Peyer's patch (tissue), 4 donors: Measurements from ENCODE around the gene GPR183. TPM values are rescaled to one million over a fixed set of nuclear protein-coding genes. Genes with fewer than 3 reads are reported as not detected.

Source experiments
- DNase-seq, 3 donors: peaks; one replicate each; pipeline ENCODE4 v3.0.0-alpha.2; 2017 to 2019
- H3K27ac ChIP-seq, 4 donors: fragments of 200-600 bp; sonication (generic); one replicate each; pipeline ENCODE4 v1.5.1; 2016 to 2019
- H3K27me3 ChIP-seq, 2 donors: fragments of 200-600 bp; sonication (generic); one replicate each; pipeline ENCODE4 v1.5.1; 2019
- H3K36me3 ChIP-seq, 3 donors: fragments of 200-600 bp; sonication (generic); one replicate each; pipeline ENCODE4 v1.5.1; 2016 to 2019
- H3K4me1 ChIP-seq, 4 donors: fragments of 200-600 bp; sonication (generic); one replicate each; pipeline ENCODE4 v1.5.1; 2016 to 2019
- H3K4me3 ChIP-seq, 4 donors: fragments of 200-600 bp; sonication (generic); 1 replicate in 3 of 4; 2 replicates in 1 of 4; pipeline ENCODE4 v1.5.1; 2016 to 2019; ENCODE audit warnings: mild to moderate bottlenecking in 1 of 4
- H3K9me3 ChIP-seq, 4 donors: fragments of 200-600 bp; sonication (generic); one replicate each; pipeline ENCODE4 v1.5.1; 2016 to 2019; ENCODE audit warnings: mild to moderate bottlenecking in 1 of 4
- POLR2A ChIP-seq, 2 donors: fragments of 450-650 bp; IDR thresholded peaks; one replicate each; pipeline ENCODE4 v1.5.1; 2017; ENCODE audit warnings: antibody characterized with exemption in 2 of 2, mild to moderate bottlenecking in 2 of 2, moderate library complexity in 2 of 2
- total RNA-seq, 4 donors: library from RNA; depleted of rRNA; stranded (reverse); fragments of >200 nt; gene quantifications; one replicate each; pipeline ENCODE4 v1.1.0, GENCODE V29; 2016
- TF ChIP-seq, protein P1 (sequence below), 6 experiments: fragments of 450-650 bp in 4 of 6; fragments of 200-600 bp in 2 of 6; sonication (generic) in 1 of 6; IDR thresholded peaks; one replicate each; pipeline ENCODE4 v1.5.1; 2017 to 2019; ENCODE audit warnings: antibody characterized with exemption in 6 of 6, mild to moderate bottlenecking in 3 of 6, moderate library complexity in 1 of 6

Gene GPR183
- total RNA-seq, 4 donors from 2014 or later, result 1.1 to 24.8 (median 3.9) TPM

GRCh38 chr13:99297331-99297730 is 9.9 kb downstream of the GPR183 start:
- H3K27ac ChIP-seq, result peak overlapping the region in 1 of 4 donors; percentile 85
- H3K4me1 ChIP-seq, result peaks cover 0 to 30% (median 11%) of the 10 kb centered on the region in 4 donors
- no peak for DNase-seq

DNA sequence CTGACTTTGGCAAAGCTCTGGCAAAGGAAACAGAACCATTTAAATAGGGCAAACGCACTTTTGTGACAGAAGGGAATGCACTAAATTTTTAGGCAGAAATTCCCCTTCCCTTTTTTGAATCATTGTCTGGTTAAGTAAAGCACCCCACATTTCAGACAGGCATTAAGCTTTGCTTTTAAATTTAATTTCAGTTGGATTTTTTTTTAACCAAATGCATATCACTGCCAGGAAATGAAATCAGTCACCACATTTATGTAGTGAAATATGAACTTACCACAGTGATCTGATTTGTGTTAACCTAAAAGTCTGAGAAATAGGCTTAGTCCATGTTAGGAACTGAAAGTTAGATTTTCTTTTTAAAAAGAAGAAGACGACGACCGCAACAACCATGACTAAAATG is 10.8 kb downstream of the GPR183 start:
- Histone ChIP-seq H3K4me3 (no peak overlapping the region), H3K27ac (peak overlapping the region in 1 of 4 donors; percentile 85), H3K27me3 (no peaks in the 10 kb centered on the region), H3K4me1 (peaks cover 0 to 30% (median 11%) of the 10 kb centered on the region in 4 donors), H3K36me3 (no peaks in the 10 kb centered on the region), H3K9me3 (no peaks in the 10 kb centered on the region)
- TF ChIP-seq POLR2A (IDR thresholded peaks at IDR 0.05), result no peak
- TF ChIP-seq, protein P1, sequence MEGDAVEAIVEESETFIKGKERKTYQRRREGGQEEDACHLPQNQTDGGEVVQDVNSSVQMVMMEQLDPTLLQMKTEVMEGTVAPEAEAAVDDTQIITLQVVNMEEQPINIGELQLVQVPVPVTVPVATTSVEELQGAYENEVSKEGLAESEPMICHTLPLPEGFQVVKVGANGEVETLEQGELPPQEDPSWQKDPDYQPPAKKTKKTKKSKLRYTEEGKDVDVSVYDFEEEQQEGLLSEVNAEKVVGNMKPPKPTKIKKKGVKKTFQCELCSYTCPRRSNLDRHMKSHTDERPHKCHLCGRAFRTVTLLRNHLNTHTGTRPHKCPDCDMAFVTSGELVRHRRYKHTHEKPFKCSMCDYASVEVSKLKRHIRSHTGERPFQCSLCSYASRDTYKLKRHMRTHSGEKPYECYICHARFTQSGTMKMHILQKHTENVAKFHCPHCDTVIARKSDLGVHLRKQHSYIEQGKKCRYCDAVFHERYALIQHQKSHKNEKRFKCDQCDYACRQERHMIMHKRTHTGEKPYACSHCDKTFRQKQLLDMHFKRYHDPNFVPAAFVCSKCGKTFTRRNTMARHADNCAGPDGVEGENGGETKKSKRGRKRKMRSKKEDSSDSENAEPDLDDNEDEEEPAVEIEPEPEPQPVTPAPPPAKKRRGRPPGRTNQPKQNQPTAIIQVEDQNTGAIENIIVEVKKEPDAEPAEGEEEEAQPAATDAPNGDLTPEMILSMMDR (IDR thresholded peaks at IDR 0.05), result no peak
- no peak for DNase-seq

More at GRCh38 chr13:99297331-99297730, 9.9 kb downstream of the GPR183 start:
- H3K27me3 ChIP-seq, result no peaks in the 10 kb centered on the region
- no peak for TF ChIP-seq POLR2A (IDR thresholded peaks at IDR 0.05)
- TF ChIP-seq, protein P1 (IDR thresholded peaks at IDR 0.05), result no peak
- no peaks in the 10 kb centered on the region for H3K9me3 ChIP-seq
- no peaks in the 10 kb centered on the region for H3K36me3 ChIP-seq
- no peak overlapping the region for H3K4me3 ChIP-seq

DNA sequence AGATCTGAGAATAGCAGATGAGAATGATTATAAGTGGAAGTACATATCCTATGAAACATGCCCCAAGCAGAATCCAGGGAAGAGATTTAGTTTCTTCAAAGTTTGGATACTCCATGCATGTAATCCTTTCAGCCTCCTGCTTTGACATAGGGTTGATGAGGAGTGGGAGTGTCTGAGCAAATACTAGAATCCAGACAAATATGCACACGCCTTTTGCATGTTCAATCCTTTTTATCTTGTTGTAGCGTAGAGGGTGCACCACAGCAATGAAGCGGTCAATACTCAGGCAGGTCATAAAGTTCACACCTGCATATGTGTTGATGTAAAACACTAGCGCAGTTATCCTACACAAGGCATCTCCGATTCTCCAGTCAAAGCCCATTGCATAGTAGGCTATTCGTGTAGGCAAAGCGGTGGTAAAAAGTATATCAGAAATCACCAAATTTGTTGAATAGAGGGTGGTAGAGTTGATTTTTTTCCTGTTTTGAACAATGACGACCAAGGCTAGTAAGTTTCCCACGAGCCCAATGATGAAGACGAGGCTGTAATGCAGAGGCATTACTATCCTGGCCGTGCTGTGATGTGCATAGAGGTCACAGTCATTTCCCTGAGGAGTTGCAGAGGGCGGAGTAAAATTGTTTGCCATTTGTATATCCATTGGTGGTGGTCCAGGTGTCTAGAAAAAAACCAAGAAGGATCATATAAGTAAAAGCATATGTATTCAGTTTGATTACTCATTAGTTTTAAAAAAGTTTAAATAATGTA is 11.5 kb downstream of the GPR183 start:
- TF ChIP-seq POLR2A (IDR thresholded peaks at IDR 0.05), result no peak
- TF ChIP-seq, protein P1 (IDR thresholded peaks at IDR 0.05), result no peak
- H3K4me3 ChIP-seq, result no peak overlapping the region
- peak overlapping the region in 2 of 4 donors; percentile 2 to 85 for H3K27ac ChIP-seq
- no peak for DNase-seq
- H3K36me3 ChIP-seq, result no peaks in the 10 kb centered on the region
- H3K4me1 ChIP-seq, result peaks cover 0 to 30% (median 11%) of the 10 kb centered on the region in 4 donors
- no peaks in the 10 kb centered on the region for H3K27me3 ChIP-seq
- no peaks in the 10 kb centered on the region for H3K9me3 ChIP-seq

- Histone ChIP-seq H3K36me3 (no peaks in the 10 kb centered on the region), H3K27ac (peak overlapping the region in 2 of 4 donors; percentile 2 to 85), H3K4me1 (peaks cover 0 to 27% (median 11%) of the 10 kb centered on the region in 4 donors), H3K4me3 (no peak overlapping the region), H3K9me3 (no peaks in the 10 kb centered on the region), H3K27me3 (no peaks in the 10 kb centered on the region)
- no peak for DNase-seq
- TF ChIP-seq, protein P1 (IDR thresholded peaks at IDR 0.05), result no peak
- TF ChIP-seq POLR2A (IDR thresholded peaks at IDR 0.05), result no peak
Measured at GRCh38 chr13:99294958-99295357, 12.2 kb downstream of the GPR183 start.

- TF ChIP-seq POLR2A (IDR thresholded peaks at IDR 0.05), result no peak
- Histone ChIP-seq H3K27ac (peak overlapping the region in 2 of 4 donors; percentile 48 to 51), H3K4me1 (peaks cover 0 to 26% (median 11%) of the 10 kb centered on the region in 4 donors), H3K9me3 (no peaks in the 10 kb centered on the region), H3K27me3 (no peaks in the 10 kb centered on the region), H3K36me3 (no peaks in the 10 kb centered on the region), H3K4me3 (no peak overlapping the region)
- no peak for DNase-seq
Measured at GRCh38 chr13:99294198-99294597, 13.0 kb downstream of the GPR183 start.

GRCh38 chr13:99293178-99293577 is 14.0 kb downstream of the GPR183 start:
- DNase-seq, result no peak
- Histone ChIP-seq H3K4me3 (no peak overlapping the region), H3K36me3 (no peaks in the 10 kb centered on the region), H3K27ac (peak overlapping the region in 1 of 4 donors; percentile 34), H3K9me3 (no peaks in the 10 kb centered on the region), H3K4me1 (peaks cover 0 to 23% (median 8%) of the 10 kb centered on the region in 4 donors), H3K27me3 (no peaks in the 10 kb centered on the region)
- no peak for TF ChIP-seq POLR2A (IDR thresholded peaks at IDR 0.05)
- TF ChIP-seq, protein P1 (IDR thresholded peaks at IDR 0.05), result no peak
